ENCODE data around the gene LIX1. TPM values are rescaled to one million over a fixed set of nuclear protein-coding genes. Genes with fewer than 3 reads are reported as not detected.

The LIX1 gene
- total and polyA plus RNA-seq, 2 of the 8 experiments (the other 6 are each of a cell fraction or from before 2014, with no cell fraction given) = 0.26 to 0.45 TPM

GRCh38 chr5:97148288-97148687 is 5.9 kb upstream of the LIX1 start (continued):
- TF ChIP-seq CHD7 (IDR thresholded peaks at IDR 0.05; ENCODE audit: insufficient replicate concordance, low read length) (no peak), GTF2F1 (IDR thresholded peaks at IDR 0.05; ENCODE audit: borderline replicate concordance, low read depth, low read length) (no peak), JUN (IDR thresholded peaks at IDR 0.05; ENCODE audit: low read depth, low read length) (no peak), NRF1 (IDR thresholded peaks at IDR 0.05; ENCODE audit: low read depth, low read length) (no peak), KDM5A (IDR thresholded peaks at IDR 0.05; ENCODE audit: low read length) (no peak), RAD21 (IDR thresholded peaks at IDR 0.05 in 1 of 2, conservative IDR thresholded peaks at IDR 0.05 in 1 of 2; ENCODE audit: low read depth in 2 of 2, low read length in 2 of 2) (no peak), TBP (IDR thresholded peaks at IDR 0.05; ENCODE audit: low read depth, low read length) (no peak), MAX (IDR thresholded peaks at IDR 0.05) (no peak), CTCF (IDR thresholded peaks at IDR 0.05; ENCODE audit: control extremely low read depth in 1 of 3, insufficient read depth in 1 of 3, low read depth in 1 of 3, low read length in 3 of 3) (no peak)
